GM19035 (cell line): ENCODE results near the gene USP9X.
"Not testable (repeated sequence)": the region's sequence is repeated elsewhere in the genome, so short reads cannot be mapped to it uniquely, and the experiment has no call there.

Experiments used
- ATAC-seq: cut with Tn5 transposase; IDR thresholded peaks from one replicate; pipeline ENCODE4 v1.9.1; 2021; ENCODE audit not compliant: unreplicated experiment

Gene USP9X

GRCh38 chrX:41084893-41085511 is at the start of gene USP9X:
Gene USP9X (plus strand): TSS chrX:41085445. CDS start chrX:41123629, 38,184 bp downstream.
- peak; percentile 61 for ATAC-seq

GRCh38 chrX:41035582-41035981 is 49.7 kb upstream of the USP9X start:
- ATAC-seq: no peak

- no peak for ATAC-seq
These were observed 48.4 kb upstream of the USP9X start for GRCh38 chrX:41036668-41037326.

- no peak for ATAC-seq
These were observed 42.0 kb upstream of the USP9X start for GRCh38 chrX:41043196-41043595.

GRCh38 chrX:41043674-41044345 is 41.4 kb upstream of the USP9X start:
- ATAC-seq: no peak

- no peak for ATAC-seq
These were observed 39.2 kb upstream of the USP9X start for GRCh38 chrX:41045960-41046567.

- no peak for ATAC-seq
These were observed 37.2 kb upstream of the USP9X start for GRCh38 chrX:41047878-41048534.

GRCh38 chrX:41050359-41050758 is 34.9 kb upstream of the USP9X start:
- no peak for ATAC-seq

- no peak for ATAC-seq
These were observed 34.0 kb upstream of the USP9X start for GRCh38 chrX:41051288-41051687.

GRCh38 chrX:41055740-41056139 is 29.5 kb upstream of the USP9X start:
- no peak for ATAC-seq

- ATAC-seq: not testable (repeated sequence)
These were observed 22.0 kb upstream of the USP9X start for GRCh38 chrX:41063276-41063675.

- ATAC-seq: no peak
These were observed 21.2 kb upstream of the USP9X start for GRCh38 chrX:41064018-41064417.

GRCh38 chrX:41066391-41066790 is 18.9 kb upstream of the USP9X start:
- no peak for ATAC-seq

- ATAC-seq: no peak
These were observed 18.3 kb upstream of the USP9X start for GRCh38 chrX:41066969-41067368.

GRCh38 chrX:41067721-41068120 is 17.5 kb upstream of the USP9X start:
- ATAC-seq: no peak

GRCh38 chrX:41076742-41077141 is 8.5 kb upstream of the USP9X start:
- no peak for ATAC-seq

- ATAC-seq: no peak
These were observed 3.4 kb upstream of the USP9X start for GRCh38 chrX:41081821-41082220.

- ATAC-seq: no peak
These were observed 2.5 kb upstream of the USP9X start for GRCh38 chrX:41082783-41083182.

GRCh38 chrX:41084044-41084892 is 977 bp upstream of the USP9X start:
- ATAC-seq: peak; percentile 64

GRCh38 chrX:41085512-41085877 is 250 bp downstream of the USP9X start:
- ATAC-seq: peak; percentile 26
